ENCODE results near the gene FLACC1.

Gene FLACC1

DNA sequence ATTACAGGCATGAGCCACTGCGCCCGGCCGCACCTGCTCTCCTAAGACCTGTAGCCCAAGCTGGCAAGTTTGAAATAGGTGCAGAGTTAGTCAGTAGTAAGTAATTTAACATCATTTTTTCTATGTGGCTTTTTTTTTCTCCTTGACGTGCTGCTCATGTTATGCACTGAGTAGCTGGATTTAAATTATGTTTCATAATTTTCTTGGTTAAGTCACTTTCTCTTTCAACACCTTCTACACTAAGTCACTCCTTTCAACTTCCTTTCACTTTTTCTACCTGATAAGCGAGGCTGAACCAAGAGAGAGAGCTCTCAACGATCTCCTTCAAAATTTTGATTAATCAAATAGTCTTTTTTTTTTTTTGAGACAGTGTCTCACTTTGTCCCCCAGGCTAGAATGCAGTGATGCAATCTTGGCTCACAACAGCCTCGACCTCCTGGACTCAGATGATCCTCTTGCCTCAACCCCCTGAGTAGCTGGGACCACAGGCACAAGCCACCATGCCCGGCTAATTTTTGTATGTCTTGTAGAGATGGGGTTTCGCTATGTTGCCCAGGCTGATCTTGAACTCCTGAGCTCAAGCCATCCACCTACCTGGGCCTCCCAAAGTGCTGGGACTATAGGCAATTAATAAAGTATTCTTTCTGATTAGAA, 83.7 kb downstream of the FLACC1 start:
- no peak for DNase-seq

DNA sequence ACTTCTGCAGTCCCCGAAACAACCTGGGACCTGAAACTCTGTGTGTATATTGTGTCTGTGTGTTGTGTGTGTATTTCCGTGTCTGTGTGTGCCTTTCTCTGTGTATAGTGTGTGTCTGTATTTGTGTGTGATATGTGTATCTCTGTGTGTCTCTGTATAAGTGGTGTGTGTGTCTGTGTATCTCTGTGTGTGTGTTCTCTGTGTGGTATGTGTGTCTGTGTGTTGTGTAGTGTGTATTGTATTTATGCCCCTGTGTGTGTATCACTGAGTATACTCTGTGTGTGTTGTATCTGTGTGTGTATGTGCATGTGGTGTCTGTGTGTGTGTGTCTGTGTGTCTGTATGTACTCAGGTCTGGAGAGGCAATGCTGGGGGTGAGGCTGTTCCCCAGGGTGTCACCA, 85.2 kb downstream of the FLACC1 start:
- no peak for DNase-seq

DNA sequence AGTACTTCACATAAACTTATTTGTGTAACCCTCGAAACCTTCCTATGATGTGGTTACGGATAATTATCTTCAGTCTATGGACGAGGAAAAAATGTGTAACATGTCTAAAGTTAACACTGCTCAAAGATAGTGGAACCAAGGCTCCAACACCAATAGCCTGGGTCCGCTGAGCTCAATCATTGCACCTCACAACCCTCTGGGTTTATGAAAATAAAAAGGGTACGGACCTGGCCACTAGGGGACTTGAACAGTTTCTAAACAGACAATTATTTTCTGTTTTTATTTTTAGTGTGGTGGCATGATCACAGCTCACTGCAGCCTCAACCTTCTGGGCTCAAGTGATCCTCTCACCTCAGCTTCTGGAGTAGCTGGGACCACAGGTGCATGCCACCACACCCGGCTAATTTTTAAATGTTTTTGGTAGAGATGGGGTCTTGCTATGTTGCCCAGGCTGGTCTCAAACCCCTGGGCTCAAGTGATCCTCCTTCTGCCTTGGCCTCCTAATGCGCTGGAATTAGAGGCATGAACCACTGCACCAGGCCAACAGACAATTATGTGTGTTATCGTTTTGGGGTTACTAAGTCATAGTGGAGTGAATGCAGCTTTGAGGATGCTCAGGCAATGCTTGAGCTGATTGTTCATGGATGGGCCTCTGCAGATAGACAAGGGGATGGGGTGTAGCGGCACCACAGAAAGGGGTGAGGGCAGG, 86.7 kb downstream of the FLACC1 start:
- no peak for DNase-seq

DNA sequence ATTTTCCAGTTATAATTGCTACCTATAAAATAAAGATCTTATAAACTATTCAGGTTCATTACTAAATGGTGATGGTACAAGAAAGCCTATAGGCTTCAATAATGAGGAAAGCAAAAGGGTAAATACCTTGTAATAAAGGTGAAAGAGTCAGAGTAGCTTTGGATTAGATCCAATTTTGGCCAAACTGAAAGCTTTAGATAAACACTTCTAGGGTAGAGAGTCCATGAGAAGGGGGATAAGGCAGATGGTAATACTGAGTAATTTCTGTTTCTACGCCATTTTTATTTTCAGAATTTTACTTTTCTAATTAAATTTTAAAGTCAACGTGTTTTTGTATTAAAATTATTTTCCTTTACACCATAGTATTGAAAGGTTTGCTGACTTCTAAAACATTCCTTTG, 87.4 kb downstream of the FLACC1 start:
- DNase-seq = peak; percentile 31

DNA sequence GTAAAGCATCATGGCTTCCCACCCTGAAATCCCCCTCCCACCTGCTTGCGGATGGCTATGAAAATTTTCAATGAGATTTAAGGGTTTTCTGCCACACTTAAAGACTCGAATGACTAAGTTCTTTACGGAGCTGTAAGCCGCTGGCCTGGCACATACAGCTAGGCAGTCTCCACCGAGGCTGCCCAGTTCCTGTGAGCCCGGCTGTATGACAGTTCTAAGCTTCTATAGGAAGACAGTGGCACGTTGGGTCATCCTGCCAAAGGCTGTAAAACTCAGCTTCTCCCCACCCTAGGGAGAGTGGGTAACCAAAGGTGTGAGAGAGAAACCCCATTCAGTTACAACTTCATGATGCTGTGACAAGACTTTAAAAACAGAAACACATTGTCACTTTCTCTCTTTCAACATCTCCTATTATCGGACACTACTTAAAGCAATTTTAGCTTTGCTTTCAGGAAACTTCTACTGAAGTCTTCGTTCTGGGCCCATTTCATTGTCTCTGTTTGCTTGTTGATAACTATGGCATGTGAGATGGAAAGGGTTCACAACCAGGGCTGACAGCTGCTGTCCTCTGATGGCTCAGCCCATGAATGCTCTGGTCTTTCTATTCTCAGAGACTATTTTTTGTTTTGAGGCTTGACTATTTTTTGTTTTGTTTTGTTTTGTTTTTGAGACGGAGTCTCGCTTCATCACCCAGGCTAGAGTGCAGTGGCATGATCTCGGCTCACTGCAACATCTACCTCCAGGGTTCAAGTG, 89.7 kb downstream of the FLACC1 start:
- DNase-seq = no peak

DNA sequence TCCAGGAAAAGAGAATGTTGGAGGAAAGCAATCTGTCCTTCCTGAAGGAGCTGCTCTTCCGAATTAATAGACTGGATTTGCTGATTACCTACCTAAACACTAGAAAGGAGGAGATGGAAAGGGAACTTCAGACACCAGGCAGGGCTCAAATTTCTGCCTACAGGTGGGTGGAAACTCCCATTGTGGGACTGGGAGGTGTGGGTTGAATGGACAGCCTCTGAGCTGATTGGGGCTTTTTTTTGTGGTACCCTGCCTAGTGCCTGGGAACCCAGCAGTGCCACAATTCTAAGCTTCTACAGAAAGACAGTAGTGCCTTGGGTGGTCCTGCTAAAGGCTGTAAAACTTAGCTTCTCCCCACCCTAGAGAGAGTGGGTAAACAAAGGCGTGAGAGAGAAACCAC, 90.5 kb downstream of the FLACC1 start:
- DNase-seq = no peak

DNA sequence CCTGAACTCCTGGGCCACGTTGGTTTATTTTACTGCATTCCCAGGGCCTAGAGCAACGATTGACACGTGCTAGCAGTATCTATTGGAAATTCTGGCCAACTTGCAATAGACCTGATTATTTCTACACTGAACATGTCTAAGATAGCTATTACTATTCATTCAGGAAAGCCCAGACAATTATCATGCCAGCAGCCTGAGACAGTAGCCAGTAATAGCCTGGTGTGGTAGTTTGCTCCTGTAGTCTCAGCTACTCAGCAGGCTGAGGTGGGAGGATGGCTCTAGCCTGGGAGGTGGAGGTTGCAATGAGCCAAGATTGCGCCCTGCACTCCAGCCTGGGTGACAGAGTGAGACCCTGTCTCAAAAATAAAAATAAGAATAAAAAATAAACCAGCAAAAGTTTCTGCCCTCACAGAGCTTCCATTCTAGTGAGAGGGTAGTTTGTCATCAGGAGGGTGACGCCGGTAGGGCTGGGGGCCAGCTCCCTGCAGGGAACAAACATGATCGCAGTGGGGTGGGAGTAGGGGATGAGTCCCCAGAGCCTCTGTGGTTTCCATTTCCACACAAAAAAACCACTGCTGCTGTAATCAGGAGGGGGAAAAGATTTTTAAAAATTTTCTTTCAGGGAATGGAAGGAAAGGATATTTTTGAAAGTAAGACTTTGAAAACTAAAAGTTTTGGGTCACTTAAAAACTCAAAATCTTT, 92.5 kb downstream of the FLACC1 start:
- DNase-seq = no peak

DNA sequence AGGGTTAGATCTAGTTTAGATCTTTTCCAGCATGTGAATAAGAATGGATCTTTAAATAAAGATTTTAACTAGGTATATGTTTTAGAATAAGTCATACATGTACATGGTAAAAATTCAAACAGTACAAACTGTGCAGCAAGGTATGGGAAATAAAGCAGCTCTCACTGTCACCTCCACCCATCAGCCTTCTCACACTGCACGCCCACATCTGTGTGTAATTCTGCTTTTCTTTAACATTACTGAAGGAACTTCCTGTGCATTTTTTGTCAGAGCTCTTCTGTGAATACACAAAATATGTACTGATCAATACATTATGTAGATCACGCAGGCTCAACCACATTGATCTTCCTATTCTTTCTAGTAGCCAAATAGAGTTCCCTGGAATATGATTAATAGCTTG, 93.4 kb downstream of the FLACC1 start:
- no peak for DNase-seq

DNA sequence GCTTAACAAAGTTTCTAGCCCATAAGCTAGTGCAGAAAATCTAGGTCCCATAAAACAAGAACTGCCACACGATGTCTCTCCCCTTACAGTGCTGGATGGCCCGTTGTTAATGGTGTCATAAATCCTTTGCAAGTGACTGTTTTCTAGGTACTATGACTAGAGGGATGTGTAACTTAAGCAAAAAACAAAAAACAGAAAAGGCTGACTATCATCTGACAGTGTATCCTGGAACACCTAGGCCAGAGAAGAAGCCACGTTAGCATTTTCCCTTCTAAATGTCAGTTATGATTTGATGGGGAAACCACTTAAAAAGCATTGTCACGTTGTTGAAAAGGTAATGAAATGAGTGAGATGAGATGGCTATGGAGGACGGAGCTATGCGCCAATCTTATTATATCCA, 94.4 kb downstream of the FLACC1 start:
- no peak for DNase-seq

DNA sequence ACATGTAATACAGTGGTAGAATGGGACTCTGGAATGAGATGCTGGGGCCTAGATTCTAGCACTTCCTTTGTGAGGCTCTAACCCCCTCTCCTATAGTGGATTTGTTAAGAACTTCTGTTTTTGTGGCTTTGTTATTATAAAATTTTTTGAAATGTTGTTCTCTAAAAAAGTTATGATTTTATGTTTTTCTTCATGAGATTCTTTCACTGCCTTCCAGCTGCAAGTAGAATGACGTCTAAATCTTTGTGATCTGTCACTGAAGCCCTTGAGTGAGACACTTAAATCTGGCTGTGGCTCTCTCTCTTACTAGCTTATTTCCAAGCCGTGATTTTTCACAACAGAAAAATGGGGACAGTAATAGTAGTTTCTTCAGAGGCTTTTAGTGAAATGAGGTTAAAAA, 95.2 kb downstream of the FLACC1 start:
- DNase-seq = no peak

DNA sequence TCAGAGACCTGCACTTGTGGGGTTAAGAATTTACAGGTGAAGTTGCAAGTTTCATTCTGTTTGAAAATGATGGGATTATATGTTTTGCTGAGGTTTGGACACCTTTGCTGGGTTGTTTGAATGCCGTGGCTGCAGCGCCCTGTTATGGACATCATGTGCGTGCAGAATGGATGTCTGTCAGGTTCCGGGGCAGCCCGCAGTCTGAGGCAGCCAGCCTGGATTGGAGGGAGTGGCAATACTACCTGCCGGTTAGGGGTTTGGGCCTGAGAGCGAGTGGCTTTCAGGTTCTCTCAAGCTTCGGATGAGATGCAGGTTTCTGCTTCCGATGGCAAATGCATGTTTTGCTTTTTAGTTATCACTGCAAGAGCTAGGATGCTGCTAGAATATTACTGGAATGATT, 95.7 kb downstream of the FLACC1 start:
- no peak for DNase-seq

DNA sequence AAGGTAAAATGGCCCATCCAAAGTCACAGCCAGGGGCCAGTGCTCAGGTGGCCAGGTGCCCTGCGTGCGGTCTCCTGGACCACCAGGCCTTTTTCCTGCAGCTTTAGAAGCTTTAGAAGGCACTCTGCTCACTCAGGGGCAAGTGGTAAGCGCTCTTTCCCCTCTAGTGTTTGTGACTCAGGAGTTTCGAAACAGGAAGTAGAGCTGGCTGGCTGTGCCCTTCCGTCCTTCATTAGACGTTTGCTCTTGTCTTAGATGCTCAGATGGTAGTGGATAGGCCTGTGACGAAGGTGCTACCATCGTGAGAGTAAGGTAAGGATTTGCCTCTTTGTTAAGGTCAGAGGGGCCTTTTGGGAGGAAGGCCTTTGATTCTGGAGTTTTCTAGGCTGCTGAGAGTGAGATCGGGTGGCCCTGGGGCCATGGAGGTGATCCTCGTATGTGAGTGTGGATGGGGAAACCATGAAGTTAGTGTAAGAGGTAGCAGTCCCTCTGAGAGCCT, 96.8 kb downstream of the FLACC1 start, which contains the start of gene CASP8:
CASP8 (plus strand) TSS at position 235 of the 499 bp plus-strand sequence. CDS start 5,951 bp downstream, outside the sequence.
- no peak for DNase-seq

DNA sequence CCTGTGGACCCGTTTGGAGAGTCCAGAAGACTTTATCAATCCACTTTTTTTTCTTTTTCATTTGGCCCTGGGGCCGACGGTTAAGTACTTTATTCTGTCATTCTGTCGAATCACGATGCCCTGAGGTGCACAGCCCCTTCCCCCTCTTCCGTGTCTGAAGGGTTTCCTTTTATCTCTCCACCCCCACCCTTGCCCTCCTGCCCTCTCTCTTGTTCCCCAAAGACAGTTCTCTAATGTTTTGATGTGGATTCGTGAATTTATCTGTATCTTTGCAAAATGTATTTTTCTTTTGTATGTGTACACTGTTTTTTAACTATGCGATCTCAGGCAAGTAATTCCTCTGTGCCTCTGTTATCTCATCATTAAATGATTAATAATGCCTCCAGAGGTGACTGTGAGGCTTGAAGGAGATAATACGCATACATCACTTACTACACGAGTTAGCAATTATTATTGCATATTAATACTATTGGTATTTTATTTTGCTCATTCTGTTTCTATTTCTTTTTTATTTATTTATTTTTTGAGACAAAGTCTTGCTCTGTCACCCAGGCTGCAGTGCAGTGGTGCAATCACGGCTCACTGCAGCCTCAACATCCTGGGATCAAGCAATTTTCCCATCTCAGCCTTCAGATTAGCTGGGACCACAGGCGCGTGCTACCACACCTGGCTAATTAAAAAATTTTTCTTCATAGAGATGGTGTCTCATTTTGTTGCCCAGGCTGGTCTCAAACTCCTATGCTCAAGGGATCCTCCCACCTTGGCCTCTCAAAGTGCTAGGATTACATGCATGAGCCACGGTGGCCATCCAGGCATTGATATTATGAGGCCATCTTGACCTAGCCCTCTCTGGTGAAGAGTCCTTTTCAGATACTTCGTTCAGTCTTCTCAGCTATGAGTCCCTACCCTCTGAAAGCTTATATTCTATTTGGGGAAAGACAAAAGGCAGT, 98.2 kb downstream of the FLACC1 start:
- DNase-seq = no peak

DNA sequence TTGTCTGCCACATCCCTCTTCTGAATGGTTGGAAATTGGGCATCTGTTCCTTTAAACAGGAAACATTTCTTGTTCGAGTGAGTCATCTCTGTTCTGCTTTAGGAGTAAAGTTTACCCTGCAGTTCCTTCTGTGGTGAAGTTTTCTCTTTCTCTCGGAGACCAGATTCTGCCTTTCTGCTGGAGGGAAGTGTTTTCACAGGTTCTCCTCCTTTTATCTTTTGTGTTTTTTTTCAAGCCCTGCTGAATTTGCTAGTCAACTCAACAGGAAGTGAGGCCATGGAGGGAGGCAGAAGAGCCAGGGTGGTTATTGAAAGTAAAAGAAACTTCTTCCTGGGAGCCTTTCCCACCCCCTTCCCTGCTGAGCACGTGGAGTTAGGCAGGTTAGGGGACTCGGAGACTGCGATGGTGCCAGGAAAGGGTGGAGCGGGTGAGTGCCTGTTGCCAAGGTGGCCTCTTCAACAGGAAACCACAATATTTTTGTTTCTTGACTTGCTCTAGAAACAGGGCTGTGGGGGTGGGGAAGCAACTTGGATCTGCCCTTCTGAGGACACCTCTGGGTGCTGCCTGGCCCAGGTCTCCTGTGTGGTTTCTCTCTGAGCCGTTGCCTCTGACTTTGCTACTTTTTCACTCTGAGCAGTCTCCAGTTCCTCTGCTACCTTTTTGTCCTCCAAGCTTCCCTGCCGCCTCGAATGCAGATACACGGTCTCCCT, 99.0 kb downstream of the FLACC1 start:
- DNase-seq = peak; percentile 27

DNA sequence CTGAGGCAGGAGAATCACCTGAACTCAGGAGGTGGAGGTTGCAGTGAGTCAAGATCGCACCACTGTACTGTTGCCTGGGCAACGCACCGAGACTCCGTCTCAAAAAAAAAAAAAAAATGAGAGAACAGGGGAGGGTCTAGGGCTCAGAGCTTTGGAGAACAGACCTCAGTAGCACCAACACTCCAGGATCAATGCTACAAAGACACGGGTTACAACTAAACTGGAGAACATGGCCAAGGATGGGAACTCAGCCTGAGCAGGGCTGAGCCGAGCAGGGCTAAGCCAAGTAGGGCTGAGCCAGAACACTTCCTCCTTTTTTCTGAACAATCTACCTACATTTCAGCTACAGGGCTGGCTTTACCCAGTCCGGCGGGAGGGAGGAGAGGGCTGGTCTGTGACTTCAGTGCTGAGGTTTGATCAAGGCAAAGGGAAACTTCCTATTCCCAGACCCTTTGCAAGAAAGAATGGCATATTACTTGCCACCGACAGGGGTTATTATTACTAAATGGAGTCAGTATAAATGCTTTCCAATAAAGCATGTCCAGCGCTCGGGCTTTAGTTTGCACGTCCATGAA, 99.7 kb downstream of the FLACC1 start:
- DNase-seq = no peak

DNA sequence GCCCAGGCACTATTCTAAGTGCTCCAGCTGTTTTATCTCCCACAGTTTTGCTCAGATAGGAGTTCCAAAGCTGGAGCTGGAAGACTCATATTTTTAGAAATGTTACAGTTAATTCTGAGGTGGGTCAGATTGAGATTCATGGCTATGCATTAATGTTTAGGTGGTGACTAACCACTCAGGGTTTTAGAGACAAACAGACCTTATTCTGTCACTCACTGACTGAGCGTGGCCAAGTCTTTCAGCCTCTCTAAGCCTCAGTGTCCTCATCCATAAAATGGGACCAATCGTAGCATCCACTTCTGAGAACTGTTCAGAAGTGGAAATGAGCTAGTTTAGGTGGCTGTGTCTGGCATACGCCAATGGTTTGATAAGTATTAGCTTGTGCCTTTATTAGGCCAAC, 101.1 kb downstream of the FLACC1 start:
- DNase-seq = no peak

DNA sequence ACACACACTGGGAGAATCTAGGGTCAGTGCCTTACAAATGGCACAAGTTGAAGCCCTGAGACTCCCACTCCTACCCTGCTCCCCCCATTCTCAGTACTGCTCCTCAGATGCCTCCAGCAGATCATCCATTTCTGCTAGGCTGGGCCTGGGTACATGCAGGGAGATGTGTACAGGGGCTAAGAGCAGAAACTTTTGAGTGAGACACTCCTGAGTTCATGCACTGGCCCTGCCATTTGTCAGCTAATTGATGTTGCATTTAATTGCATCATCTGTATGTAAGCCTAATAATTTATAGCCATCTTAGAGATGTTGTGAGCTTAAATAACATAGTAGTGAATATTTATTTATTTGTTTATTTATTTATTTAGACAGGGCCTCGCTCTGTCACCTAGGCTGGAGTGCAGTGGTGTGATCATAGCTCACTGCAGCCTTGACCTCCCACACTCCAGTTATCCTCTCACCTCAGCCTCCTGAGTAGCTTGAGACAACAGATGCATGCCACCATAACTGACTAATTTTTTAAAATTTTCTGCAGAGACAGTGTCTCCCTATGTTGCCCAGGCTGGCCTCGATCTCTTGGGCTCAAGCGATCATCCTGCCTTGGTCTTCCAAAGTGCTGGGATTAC, 101.6 kb downstream of the FLACC1 start:
- DNase-seq = no peak

DNA sequence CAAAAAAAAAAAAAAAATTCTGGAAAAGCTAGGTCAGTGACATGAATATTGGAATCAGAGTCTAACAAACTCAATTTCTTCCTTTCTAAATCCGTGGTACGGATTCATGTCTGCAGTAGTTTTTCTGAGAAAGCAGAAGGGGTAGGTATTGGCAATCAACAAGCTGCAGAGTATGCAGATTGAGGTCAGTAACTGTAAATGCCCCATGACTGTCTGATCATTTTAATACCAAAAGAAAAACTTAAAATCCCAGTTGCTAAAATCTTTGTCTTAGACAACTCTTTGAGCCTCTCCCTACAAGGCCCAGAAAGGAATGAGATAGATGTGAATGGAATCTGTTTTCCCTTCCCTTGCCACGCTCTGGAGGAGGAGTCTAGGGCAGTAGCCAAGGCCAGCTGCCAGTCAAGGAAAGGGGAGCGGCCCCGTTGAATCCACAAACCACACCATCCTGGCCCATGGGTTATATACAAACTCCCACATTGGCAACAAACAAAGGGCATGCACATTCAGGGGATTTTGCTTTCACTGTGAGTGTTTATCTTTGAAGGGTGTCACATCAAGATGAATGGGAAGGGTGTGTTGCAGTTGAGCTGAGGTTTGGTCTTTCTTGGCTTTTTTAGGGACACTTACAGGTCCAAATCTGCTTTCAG, 102.9 kb downstream of the FLACC1 start:
- DNase-seq = no peak

DNA sequence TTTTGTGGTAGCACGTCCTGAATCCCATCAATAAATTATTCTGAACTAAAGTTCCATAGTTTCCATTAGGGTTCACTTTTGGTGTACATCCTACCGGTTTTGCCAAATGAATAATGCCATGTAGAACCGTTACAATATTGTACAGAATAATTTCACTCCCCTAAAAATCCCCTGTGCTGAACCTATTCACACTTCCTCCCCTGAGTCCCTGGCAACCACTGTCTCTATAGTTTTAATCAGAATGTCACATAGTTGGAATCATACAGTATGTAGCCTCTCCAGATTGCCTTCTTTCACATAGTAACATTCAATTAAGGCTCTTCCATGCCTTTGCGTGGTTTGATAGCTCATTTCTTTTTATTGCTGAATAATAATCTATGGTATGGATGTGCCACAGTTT, 106.4 kb downstream of the FLACC1 start:
- DNase-seq = no peak

DNA sequence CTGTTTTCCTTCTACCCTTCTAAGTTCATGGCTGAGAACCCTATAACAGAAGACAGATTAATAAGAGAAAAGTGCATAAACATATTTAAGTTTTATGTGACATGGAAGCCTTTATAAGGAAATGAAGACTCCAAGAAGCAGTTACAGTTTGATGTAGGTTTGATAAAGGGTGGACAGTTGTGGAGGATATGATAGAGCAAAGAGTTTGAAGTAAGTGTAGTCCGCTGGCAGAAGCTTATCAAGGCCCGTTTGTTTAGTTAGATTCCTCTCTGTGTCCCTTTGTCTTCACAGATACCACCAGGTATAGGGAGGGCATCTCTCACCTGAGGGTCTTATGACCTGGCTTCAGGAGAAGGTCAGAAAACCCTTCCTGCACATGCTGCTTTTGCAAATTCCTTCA, 107.3 kb downstream of the FLACC1 start:
- no peak for DNase-seq
